B cell (primary cell): Measurements from ENCODE around the gene IL20RA.

Source experiments
- CTCF ChIP-seq: fragments of 200-600 bp; IDR thresholded peaks from one replicate; pipeline ENCODE4 v1.8.0; 2022; ENCODE audit warnings: antibody characterized with exemption, mild to moderate bottlenecking
- EZH2 ChIP-seq: IDR thresholded peaks from 2 replicates; pipeline ENCODE4 v1.6.1; 2012; ENCODE audit warnings: borderline replicate concordance, low read depth, mild to moderate bottlenecking, moderate library complexity, low read length; ENCODE audit not compliant: insufficient read depth, poor library complexity, severe bottlenecking

- TF ChIP-seq CTCF (no peak), EZH2 (no peak)
Observed at GRCh38 chr6:136979206-136979605, 65.6 kb downstream of the IL20RA start.
